ENCODE data around the gene ELN. TPM values are rescaled to one million over a fixed set of nuclear protein-coding genes. Genes with fewer than 3 reads are reported as not detected.
"Not testable (repeated sequence)": the region's sequence is repeated elsewhere in the genome, so short reads cannot be mapped to it uniquely, and the experiment has no call there.

ELN gene
- 0.07 TPM in 1 of 2 replicates, not detected in the other for total RNA-seq

DNA sequence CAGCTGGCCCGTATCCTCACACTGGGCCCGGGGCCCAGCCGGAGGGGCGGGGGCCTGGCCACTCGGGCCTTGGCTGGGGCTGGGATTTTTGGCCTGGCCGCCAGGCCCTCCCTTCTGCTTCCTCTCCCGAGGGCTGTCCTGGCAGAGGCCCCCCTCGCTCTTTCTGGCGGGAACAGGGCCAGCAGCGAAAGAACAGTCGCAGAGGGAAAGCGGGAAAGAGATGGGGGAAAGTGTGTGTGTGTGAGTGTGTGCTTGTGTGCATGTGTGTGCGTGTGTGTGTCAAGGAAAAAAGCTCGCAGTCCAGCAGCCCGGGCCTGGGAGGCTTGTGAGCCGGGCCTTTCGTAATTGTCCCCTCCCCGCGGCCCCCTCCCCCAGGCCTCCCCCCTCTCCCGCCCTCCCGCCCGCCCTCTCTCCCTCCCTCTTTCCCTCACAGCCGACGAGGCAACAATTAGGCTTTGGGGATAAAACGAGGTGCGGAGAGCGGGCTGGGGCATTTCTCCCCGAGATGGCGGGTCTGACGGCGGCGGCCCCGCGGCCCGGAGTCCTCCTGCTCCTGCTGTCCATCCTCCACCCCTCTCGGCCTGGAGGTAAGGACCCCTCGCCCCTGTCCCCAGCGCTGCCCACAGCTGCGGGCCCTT lies at the start of gene ELN:
Gene ELN, plus strand, starts transcription at position 491 of the 638 bp plus-strand sequence. Its CDS starts 15 bp downstream, at position 506.
- Histone ChIP-seq H3K4me3 (ENCODE audit: low read depth, low read length) (no peak within 1 kb of the TSS), H3K36me3 (ENCODE audit: control insufficient read depth, insufficient read depth, low read length) (no peaks in the 10 kb centered on the region), H3K27me3 (ENCODE audit: control insufficient read depth, insufficient read depth, low read length) (peaks cover 39% of the 10 kb centered on the region)
- DNase-seq (ENCODE audit: low read depth): no peak
- TF ChIP-seq, protein P1, sequence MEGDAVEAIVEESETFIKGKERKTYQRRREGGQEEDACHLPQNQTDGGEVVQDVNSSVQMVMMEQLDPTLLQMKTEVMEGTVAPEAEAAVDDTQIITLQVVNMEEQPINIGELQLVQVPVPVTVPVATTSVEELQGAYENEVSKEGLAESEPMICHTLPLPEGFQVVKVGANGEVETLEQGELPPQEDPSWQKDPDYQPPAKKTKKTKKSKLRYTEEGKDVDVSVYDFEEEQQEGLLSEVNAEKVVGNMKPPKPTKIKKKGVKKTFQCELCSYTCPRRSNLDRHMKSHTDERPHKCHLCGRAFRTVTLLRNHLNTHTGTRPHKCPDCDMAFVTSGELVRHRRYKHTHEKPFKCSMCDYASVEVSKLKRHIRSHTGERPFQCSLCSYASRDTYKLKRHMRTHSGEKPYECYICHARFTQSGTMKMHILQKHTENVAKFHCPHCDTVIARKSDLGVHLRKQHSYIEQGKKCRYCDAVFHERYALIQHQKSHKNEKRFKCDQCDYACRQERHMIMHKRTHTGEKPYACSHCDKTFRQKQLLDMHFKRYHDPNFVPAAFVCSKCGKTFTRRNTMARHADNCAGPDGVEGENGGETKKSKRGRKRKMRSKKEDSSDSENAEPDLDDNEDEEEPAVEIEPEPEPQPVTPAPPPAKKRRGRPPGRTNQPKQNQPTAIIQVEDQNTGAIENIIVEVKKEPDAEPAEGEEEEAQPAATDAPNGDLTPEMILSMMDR (IDR thresholded peaks at IDR 0.05; ENCODE audit: insufficient read depth, low read length, poor library complexity, severe bottlenecking): no peak

DNA sequence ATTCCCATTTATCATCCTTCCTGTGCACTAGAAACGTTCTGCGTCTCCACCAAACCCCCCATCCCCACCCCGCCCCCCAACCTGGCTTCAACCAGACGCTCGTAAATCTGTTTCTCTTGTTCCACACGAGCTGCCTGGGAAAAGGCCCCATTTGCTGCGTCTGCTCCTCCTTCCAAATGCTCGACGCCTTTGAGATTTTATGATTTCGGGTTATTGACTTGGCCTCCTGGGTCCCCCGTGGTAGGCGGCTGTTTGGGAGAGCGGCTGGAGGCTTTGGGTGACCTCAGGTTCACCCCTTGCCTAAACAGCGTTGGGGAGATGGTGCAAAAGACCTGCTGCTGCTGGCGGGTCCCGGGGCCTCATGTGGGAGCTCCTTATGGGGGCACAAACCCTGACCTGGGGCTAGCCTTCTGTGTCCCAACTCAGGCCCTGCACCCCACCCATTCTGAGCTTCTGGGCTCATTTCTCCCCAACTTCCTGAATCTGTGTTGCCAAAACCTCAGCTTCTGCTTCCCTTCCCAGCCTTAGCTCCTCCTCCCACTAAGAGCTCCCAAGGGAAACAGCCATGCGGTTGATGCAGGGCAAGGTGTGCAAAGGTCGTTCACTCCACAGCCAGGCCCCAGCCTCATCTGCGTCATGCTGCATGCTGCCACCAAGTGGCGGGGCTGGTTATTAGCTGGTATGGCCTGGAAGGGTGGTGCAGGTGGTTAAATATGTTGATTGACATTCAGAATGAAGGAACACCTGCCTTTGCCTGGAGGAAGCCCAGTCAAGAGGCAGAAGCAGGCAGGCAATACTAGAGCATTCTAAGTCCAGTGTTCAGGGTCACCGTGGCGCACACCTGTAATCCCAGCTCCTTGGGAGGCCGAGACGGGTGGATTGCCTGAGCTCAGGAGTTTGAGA lies 49.1 kb upstream of the ELN start:
- H3K36me3 ChIP-seq (ENCODE audit: control insufficient read depth, insufficient read depth, low read length): no peaks in the 10 kb centered on the region
- no peak overlapping the region for H3K4me3 ChIP-seq (ENCODE audit: low read depth, low read length)
- DNase-seq (ENCODE audit: low read depth): no peak
- H3K27me3 ChIP-seq (ENCODE audit: control insufficient read depth, insufficient read depth, low read length): peaks cover 8% of the 10 kb centered on the region
- TF ChIP-seq, protein P1 (IDR thresholded peaks at IDR 0.05; ENCODE audit: insufficient read depth, low read length, poor library complexity, severe bottlenecking): peak; percentile 46

DNA sequence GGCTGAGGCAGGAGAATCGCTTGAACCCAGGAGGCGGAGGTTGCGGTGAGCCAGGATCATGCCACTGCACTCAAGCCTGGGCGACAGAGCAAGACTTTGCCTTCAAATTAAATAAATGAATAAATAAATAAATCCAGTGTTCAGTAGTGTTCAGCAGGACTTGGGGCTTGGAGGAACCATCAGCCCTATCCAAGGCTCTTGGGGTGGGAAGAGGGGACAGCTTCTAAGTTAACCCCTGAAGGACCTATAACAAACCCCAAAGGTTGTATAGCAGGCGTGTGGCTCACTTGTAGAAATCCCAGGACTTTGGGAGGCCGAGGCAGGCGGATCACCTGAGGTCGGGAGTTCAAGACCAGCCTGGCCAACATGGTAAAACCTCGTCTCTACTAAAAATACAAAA lies 48.3 kb upstream of the ELN start:
- H3K4me3 ChIP-seq (ENCODE audit: low read depth, low read length); H3K27me3 ChIP-seq (ENCODE audit: control insufficient read depth, insufficient read depth, low read length); DNase-seq (ENCODE audit: low read depth); H3K36me3 ChIP-seq (ENCODE audit: control insufficient read depth, insufficient read depth, low read length): not testable (repeated sequence)

DNA sequence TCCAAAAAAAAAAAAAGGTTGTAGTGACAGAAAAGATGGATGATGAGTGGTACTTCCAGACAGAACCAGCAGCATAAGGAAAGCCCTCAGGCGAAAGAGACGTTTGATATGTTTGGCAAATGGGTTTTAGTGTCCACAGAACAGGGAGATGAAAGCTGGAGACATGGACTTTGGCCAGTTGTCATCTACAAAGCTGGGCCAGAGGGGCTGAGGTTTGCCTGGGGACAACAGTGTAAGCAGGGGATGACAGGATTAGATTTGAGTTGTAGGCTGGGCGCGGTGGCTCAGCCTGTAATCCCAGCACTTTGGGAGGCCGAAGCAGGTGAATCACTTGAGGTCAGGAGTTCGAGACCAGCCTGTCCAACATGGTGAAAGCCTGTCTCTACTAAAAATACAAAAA lies 47.8 kb upstream of the ELN start:
- H3K36me3 ChIP-seq (ENCODE audit: control insufficient read depth, insufficient read depth, low read length): no peaks in the 10 kb centered on the region
- TF ChIP-seq, protein P1 (IDR thresholded peaks at IDR 0.05; ENCODE audit: insufficient read depth, low read length, poor library complexity, severe bottlenecking): no peak
- no peak for DNase-seq (ENCODE audit: low read depth)
- H3K27me3 ChIP-seq (ENCODE audit: control insufficient read depth, insufficient read depth, low read length): peaks cover 8% of the 10 kb centered on the region
- no peak overlapping the region for H3K4me3 ChIP-seq (ENCODE audit: low read depth, low read length)

DNA sequence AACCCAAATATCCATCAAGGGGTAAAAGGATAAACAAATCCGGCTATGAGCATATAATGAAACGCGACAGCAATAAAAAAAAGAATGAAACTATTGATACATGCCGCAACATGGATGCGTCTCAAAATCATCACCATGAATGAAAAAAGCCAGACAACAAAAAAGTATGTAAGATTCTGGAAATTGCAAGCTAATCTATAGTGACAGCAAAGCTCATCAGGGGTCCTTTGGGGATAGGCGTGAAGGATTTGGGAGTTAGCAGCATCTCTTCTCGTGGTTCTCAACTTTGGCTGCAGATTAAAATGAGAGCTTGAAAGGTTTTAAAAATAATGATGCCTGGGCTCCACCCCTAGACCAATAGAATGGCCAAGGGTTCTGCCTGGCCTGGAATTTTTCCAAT lies 46.0 kb upstream of the ELN start:
- H3K36me3 ChIP-seq (ENCODE audit: control insufficient read depth, insufficient read depth, low read length): no peaks in the 10 kb centered on the region
- H3K4me3 ChIP-seq (ENCODE audit: low read depth, low read length): no peak overlapping the region
- DNase-seq (ENCODE audit: low read depth): no peak
- TF ChIP-seq, protein P1 (IDR thresholded peaks at IDR 0.05; ENCODE audit: insufficient read depth, low read length, poor library complexity, severe bottlenecking): no peak
- H3K27me3 ChIP-seq (ENCODE audit: control insufficient read depth, insufficient read depth, low read length): peaks cover 5% of the 10 kb centered on the region

DNA sequence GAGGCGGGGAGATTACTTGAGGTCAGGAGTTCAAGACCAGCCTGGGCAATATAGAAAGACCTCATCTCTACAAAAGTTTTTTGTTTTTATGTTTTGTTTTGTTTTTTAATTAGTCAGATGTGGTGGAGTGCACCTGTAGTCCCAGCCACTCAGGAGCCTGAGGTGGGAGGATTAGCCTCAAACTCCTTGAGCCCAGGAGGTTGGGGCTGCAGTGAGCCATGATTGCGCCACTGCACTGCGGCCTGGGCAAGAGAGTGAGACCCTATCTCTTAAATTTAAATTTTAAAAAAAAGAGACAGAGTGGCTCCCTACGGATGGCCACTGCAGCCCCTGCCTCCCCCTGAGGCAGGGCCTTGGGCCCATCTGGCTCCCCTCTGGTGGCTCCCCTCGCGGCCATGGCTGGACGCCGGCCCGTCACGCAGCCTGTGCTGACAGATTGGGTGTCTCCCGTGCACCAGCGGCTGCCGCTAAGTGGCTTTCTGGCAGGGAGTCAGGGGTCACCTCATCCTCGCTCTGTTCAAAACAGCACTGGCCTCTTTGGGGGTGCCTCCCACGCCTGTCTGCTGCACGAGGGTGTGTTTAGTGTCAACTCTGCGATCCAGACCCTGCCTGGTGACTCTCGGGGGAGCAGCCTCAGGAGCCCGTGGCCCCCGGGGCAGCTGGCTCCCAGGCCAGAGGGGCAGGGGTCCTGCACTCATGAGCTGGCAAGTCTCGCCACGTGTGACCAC lies 44.4 kb upstream of the ELN start:
- no peaks in the 10 kb centered on the region for H3K27me3 ChIP-seq (ENCODE audit: control insufficient read depth, insufficient read depth, low read length)
- H3K4me3 ChIP-seq (ENCODE audit: low read depth, low read length): no peak overlapping the region
- no peak for DNase-seq (ENCODE audit: low read depth)
- TF ChIP-seq, protein P1 (IDR thresholded peaks at IDR 0.05; ENCODE audit: insufficient read depth, low read length, poor library complexity, severe bottlenecking): no peak
- no peaks in the 10 kb centered on the region for H3K36me3 ChIP-seq (ENCODE audit: control insufficient read depth, insufficient read depth, low read length)

All from kidney epithelial cell (primary cell).